RKO (cell line): ENCODE data around the gene MAZ.
"Not testable (repeated sequence)": the region's sequence is repeated elsewhere in the genome, so short reads cannot be mapped to it uniquely, and the experiment has no call there.

Experiments
- DNase-seq: peaks from one replicate; pipeline ENCODE4 v3.0.0-alpha.2; 2016; ENCODE audit warnings: low spot score

MAZ gene

GRCh38 chr16:29784901-29785500 is 21.3 kb upstream of the MAZ start:
- DNase-seq = no peak

GRCh38 chr16:29787155-29787554 is 19.2 kb upstream of the MAZ start:
- DNase-seq = not testable (repeated sequence)

GRCh38 chr16:29789775-29790182 is 16.6 kb upstream of the MAZ start:
- no peak for DNase-seq

- DNase-seq = peak; percentile 98
Measured at GRCh38 chr16:29790183-29790948, 16.0 kb upstream of the MAZ start, which contains the start of gene KIF22. Gene KIF22, plus strand, starts transcription at chr16:29790751. Its CDS starts 9 bp downstream, at chr16:29790760.

- peak; percentile 27 for DNase-seq
Measured at GRCh38 chr16:29790949-29791844, 15.1 kb upstream of the MAZ start.

- peak; percentile 28 for DNase-seq
Measured at GRCh38 chr16:29791845-29792807, 14.2 kb upstream of the MAZ start.

GRCh38 chr16:29793153-29793552 is 13.2 kb upstream of the MAZ start:
- not testable (repeated sequence) for DNase-seq

- DNase-seq = no peak
Measured at GRCh38 chr16:29794231-29794710, 12.1 kb upstream of the MAZ start.

- DNase-seq = no peak
Measured at GRCh38 chr16:29802416-29802935, 3.9 kb upstream of the MAZ start.

- DNase-seq = no peak
Measured at GRCh38 chr16:29804020-29804419, 2.3 kb upstream of the MAZ start.

GRCh38 chr16:29804455-29805231 is 1.7 kb upstream of the MAZ start:
- DNase-seq = peak; percentile 39

GRCh38 chr16:29805232-29806098 is 864 bp upstream of the MAZ start:
- peak; percentile 97 for DNase-seq

- peak; percentile 76 for DNase-seq
Measured at GRCh38 chr16:29806641-29807425, 504 bp downstream of the MAZ start.

GRCh38 chr16:29807426-29808218 is 1.3 kb downstream of the MAZ start:
- DNase-seq = peak; percentile 91

- DNase-seq = peak; percentile 45
Measured at GRCh38 chr16:29808219-29808900, 2.0 kb downstream of the MAZ start.

GRCh38 chr16:29809031-29809747 is 2.9 kb downstream of the MAZ start:
- DNase-seq = peak; percentile 43
